ENCODE measurements around the gene TBX1. TPM values are rescaled to one million over a fixed set of nuclear protein-coding genes. Genes with fewer than 3 reads are reported as not detected.

The TBX1 gene
- total and polyA plus RNA-seq, 2 of the 8 experiments (the other 6 are each of a cell fraction or from before 2014, with no cell fraction given), result 0.28 TPM; not detected in 1

GRCh38 chr22:19750507-19751490, 9.8 kb upstream of the TBX1 start:
- Histone ChIP-seq H4K91ac (replicated peaks; ENCODE audit: insufficient read length, low read length) (peak overlapping the region; percentile 51), H3K56ac (replicated peaks; ENCODE audit: insufficient read length, low read depth, low read length) (no peak overlapping the region), H3K79me2 (ENCODE audit: control insufficient read depth in 1 of 2, insufficient read depth in 2 of 2, low read length in 2 of 2) (no peaks in the 10 kb centered on the region), H3K9ac (replicated peaks in 1 of 4; ENCODE audit: extremely low read depth in 1 of 4, low read depth in 3 of 4, low read length in 3 of 4) (no peak overlapping the region), H3K79me1 (ENCODE audit: low read depth, low read length) (no peaks in the 10 kb centered on the region), H3K18ac (ENCODE audit: extremely low read depth, low read length) (peak overlapping the region; percentile 48; the same call in 1 of the 2 replicates), H2BK12ac (ENCODE audit: low read depth, low read length) (peak overlapping the region; percentile 39; the same call in 1 of the 2 replicates), H3K9me3 (ENCODE audit: insufficient read depth in 2 of 2, low read depth in 1 of 2, low read length in 1 of 2) (no peaks in the 10 kb centered on the region), H4K20me1 (replicated peaks in 1 of 2; ENCODE audit: control insufficient read depth in 1 of 2, insufficient read depth in 2 of 2, low read length in 2 of 2) (peaks cover 4 to 8% of the 10 kb centered on the region in 2 experiments), H3K36me3 (ENCODE audit: control insufficient read depth in 2 of 4, insufficient read depth in 4 of 4, low read length in 3 of 4) (no peaks in the 10 kb centered on the region; a peak in 1 of 8 replicates), H2BK20ac (ENCODE audit: low read length) (0 out of 2 replicates have a peak overlapping the region, but pooled peaks have one; percentile 32), H3K23ac (ENCODE audit: insufficient read length) (no peak overlapping the region), H2AK5ac (ENCODE audit: low read depth, low read length) (no peak overlapping the region), H2AFZ (ENCODE audit: low read length) (no peak overlapping the region), H3K4me3 (ENCODE audit: extremely low read depth in 1 of 4, insufficient read depth in 2 of 4, low read depth in 3 of 4, low read length in 4 of 4) (no peak overlapping the region), H3K4me1 (replicated peaks in 1 of 4; ENCODE audit: control insufficient read depth in 3 of 4, insufficient read depth in 4 of 4, low read length in 3 of 4) (peaks cover 0 to 9% (median 7%) of the 10 kb centered on the region in 4 experiments; a peak in 3 of 7 replicates), H2BK15ac (ENCODE audit: low read length) (no peak overlapping the region), H3K14ac (ENCODE audit: insufficient read length) (no peak overlapping the region), H3K4ac (replicated peaks; ENCODE audit: insufficient read length, low read depth, low read length) (no peak overlapping the region), H2BK5ac (ENCODE audit: low read depth, low read length) (no peak overlapping the region), H4K8ac (ENCODE audit: extremely low read depth, insufficient read depth, low read length) (no peak overlapping the region), H3K27ac (ENCODE audit: low read depth, low read length) (no peak overlapping the region), H4K5ac (ENCODE audit: insufficient read length, low read depth, low read length) (no peak overlapping the region), H3K27me3 (replicated peaks in 1 of 4; ENCODE audit: control insufficient read depth in 3 of 4, extremely low read depth in 1 of 4, insufficient read depth in 3 of 4, low read length in 3 of 4) (peaks cover 26 to 39% (median 35%) of the 10 kb centered on the region in 4 experiments), H3K23me2 (ENCODE audit: low read depth, low read length) (no peaks in the 10 kb centered on the region; the same call in 1 of the 2 replicates), H3K4me2 (ENCODE audit: insufficient read depth in 1 of 2, low read depth in 2 of 2, low read length in 2 of 2) (no peak overlapping the region), H2BK120ac (replicated peaks; ENCODE audit: low read depth, low read length) (no peak overlapping the region)
- FAIRE-seq (no peak), DNase-seq (ENCODE audit: low read depth in 1 of 2, low spot score in 2 of 2) (no peak)
- CTCF ChIA-PET (ENCODE audit: partially characterized antibody), result interaction anchor here (0.7 to 16.5 kb wide), 11 partner anchors 9 to 167 kb away, joined by 3 to 168 read pairs (median 4); partner anchors contain the start of gene GP1BB
- WGBS, 2 experiments (ENCODE audit: extremely low coverage in 1 of 2, insufficient coverage in 1 of 2, insufficient read length in 1 of 2, insufficient replicate concordance in 2 of 2, low coverage in 1 of 2, low lambda C conversion rate in 2 of 2, missing lambda C conversion rate in 1 of 2), result 92% methylated on average over 17 of the region's 27 CpGs; no CpG with 5 or more reads in 1 of the 2 experiments
- POLR2A ChIA-PET (ENCODE audit: partially characterized antibody), result interaction anchor here (1.2 to 1.5 kb wide), 2 partner anchors 13 to 27 kb away, joined by 3 to 4 read pairs; partner anchors contain the start of gene GP1BB
- no peak for TF ChIP-seq SRF (IDR thresholded peaks at IDR 0.05; ENCODE audit: low read depth, low read length)
- TF ChIP-seq SIN3A (conservative IDR thresholded peaks at IDR 0.05 in 1 of 2, IDR thresholded peaks at IDR 0.05 in 1 of 2; ENCODE audit: low read depth in 1 of 2, low read length in 2 of 2), result no peak
- no peak for TF ChIP-seq CREB1 (IDR thresholded peaks at IDR 0.05)
- no peak for TF ChIP-seq JUN (IDR thresholded peaks at IDR 0.05; ENCODE audit: low read depth, low read length)
- no peak for TF ChIP-seq NRF1 (IDR thresholded peaks at IDR 0.05; ENCODE audit: low read depth, low read length)
- TF ChIP-seq RBBP5 (IDR thresholded peaks at IDR 0.05; ENCODE audit: borderline replicate concordance, low read depth, low read length), result no peak
- no peak for TF ChIP-seq USF2 (IDR thresholded peaks at IDR 0.05; ENCODE audit: low read length)
- no peak for TF ChIP-seq KDM5A (IDR thresholded peaks at IDR 0.05; ENCODE audit: low read length)
- TF ChIP-seq SIRT6 (IDR thresholded peaks at IDR 0.05; ENCODE audit: low read length), result no peak
- TF ChIP-seq SIX5 (IDR thresholded peaks at IDR 0.05; ENCODE audit: low read depth, low read length), result no peak
